Jurkat, Clone E6-1 (cell line): Measurements from ENCODE around the gene RNLS.
A peak's percentile ranks its signal among the peaks of the same experiment; 100 is the strongest.
"Not testable (repeated sequence)": the region's sequence is repeated elsewhere in the genome, so short reads cannot be mapped to it uniquely, and the experiment has no call there.

Source experiments
- DNase-seq: peaks from one replicate; pipeline ENCODE4 v3.0.0-alpha.2; 2011; ENCODE audit warnings: low read depth, low spot score
- H3K4me3 ChIP-seq: 2 replicates; pipeline ENCODE4 v1.5.1; 2011; ENCODE audit warnings: mild to moderate bottlenecking, low read length, control low read depth, moderate library complexity

Gene RNLS

DNA sequence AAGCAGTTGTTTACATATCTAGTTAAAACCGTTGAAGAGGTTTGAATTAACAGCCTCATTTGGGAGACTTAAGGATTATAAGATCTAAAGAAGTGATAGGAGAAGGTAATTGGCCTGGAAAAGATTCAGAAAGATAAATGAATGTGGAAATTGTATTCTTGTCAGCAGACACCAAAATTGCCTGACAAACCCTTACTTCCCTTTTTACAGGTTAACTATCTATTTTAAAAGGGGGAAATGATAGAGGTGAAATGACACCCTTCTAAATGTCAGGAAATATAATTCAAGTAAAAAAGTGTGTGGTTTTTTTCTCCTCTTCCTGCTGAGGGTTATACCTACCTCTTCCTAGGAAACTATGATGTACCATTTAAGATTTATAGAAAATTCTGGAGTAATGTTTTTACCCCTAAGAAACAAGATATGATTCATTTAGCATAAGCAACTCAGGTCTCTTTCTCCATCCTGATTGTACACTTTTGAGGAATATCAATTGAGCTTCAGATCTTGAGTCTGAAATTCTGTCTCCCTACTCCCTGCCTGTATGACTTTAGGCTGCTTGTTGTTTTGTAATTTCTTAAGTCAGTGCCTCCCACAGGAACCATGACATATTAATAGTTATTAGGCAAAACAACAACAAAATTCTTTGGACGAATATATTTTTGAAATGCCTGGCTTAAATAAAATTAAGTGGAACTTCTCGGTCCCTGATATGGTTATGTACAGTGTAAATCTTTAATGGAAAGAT lies 250.4 kb downstream of the RNLS start:
- H3K4me3 ChIP-seq: no peak overlapping the region
- no peak for DNase-seq

DNA sequence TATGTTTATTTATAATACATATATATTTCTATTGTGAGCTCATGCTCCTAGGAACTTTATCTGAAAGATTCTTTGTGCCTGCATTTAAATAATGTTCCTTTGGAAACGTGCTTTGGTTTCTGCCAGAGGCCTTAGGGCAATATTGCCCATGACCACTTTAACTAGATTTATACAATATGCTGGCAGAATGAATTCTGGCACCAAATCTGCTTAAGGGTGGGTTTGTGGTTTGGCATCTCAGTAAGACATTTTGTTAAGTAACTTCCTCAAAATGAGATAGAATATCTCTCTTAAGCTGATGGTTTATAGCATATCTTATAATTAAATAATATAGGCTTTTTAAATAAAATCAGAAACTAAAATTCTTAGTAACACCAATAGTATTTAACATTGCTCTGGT lies 252.9 kb downstream of the RNLS start:
- peak; percentile 37 for DNase-seq
- no peak overlapping the region for H3K4me3 ChIP-seq

DNA sequence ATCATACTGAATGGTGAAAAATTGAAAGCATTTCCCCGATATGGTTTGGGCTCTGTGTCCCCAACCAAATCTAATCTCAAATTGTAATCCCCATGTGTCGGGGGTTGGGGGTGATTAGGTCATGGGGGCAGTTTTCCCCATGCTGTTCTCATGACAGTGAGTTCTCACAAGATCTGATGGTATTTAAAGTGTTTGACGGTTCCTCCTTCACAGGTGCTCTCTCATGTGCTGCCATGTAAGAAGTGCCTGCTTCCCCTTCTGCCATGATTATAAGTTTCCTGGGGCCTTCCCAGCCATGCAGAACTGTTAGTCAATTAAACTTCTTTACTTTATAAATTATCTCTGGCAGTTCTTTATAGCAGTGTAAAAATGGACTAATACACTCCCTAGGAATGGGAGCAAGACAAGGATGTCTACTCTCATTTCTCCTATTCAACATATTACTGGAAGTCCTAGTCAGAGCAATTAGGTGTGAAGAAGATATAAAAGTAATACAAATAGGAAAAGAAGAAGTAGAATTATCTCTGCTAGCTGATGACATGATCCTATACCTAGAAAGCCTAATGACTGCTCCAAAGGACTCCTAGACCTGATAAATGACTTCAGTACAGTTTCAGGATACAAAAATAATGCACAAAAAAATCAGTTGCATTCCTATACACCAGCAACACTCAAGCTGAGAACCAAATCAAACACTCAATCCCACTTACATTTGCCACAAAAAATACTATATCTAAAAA lies 260.6 kb downstream of the RNLS start:
- no peak overlapping the region for H3K4me3 ChIP-seq

DNA sequence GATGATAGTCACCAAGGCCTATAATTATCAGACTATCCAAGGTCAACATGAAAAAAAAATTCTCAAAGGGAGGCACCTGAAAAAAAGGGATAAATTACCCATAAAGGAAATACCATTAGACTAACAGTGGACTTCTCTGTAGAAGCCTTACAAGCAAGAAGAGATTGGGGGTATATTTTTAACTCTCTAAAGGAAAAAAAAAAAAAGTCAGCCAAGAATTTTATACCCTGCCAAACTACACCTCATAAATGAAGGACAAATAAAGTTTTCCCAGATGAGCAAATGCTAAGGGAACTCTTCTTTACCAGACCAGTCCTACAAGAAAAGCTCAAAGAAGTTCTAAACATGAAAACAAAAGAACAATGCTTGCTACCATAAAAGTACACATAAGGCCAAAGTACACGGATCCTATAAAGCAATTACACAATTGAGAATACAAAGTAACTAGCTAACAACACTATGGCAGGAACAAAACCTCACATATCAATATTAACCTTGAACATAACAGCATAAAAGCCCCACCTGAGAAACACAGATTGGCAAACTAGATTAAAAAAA lies 263.1 kb downstream of the RNLS start:
- no peak overlapping the region for H3K4me3 ChIP-seq
- DNase-seq: no peak

More for the DNA sequence above, 260.6 kb downstream of the RNLS start:
- DNase-seq: no peak

DNA sequence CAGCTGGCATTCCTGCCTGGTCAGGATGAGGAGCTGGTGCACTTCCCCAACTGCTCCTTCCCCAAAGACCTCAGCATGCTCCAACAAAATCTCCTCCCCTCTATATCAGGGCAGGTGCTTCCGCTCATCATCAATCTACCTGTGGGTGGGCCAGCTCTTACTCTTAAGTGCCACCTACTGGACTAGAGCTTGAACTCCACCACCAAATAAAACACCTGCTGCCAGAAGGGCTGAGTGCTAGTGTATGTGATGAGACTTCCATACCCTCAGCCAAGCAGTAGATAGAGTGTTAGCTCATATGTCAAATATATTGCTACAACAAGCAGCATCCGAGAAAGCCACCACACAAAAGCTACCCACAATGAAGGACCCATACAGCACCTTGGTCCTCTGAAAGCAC lies 264.3 kb downstream of the RNLS start:
- H3K4me3 ChIP-seq: no peak overlapping the region
- no peak for DNase-seq

DNA sequence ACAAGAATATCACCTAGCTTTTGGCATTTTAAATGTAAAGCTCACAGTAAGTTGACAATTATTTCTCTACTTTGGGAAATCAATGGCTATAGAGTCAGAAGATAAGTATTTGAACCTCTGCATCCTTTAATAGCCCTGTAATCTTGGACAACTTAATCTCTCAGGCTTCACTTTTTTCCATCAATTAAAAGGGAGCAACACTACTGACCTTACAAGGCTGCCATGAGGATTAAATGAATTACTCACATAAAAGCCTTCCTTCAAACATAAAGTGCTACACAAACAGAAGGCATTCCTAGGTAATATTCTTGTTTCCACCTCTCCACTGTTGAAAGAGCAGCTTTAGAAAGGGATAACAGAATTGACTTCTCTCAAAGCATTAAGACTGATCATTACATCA lies 266.0 kb downstream of the RNLS start:
- no peak for DNase-seq
- no peak overlapping the region for H3K4me3 ChIP-seq

DNA sequence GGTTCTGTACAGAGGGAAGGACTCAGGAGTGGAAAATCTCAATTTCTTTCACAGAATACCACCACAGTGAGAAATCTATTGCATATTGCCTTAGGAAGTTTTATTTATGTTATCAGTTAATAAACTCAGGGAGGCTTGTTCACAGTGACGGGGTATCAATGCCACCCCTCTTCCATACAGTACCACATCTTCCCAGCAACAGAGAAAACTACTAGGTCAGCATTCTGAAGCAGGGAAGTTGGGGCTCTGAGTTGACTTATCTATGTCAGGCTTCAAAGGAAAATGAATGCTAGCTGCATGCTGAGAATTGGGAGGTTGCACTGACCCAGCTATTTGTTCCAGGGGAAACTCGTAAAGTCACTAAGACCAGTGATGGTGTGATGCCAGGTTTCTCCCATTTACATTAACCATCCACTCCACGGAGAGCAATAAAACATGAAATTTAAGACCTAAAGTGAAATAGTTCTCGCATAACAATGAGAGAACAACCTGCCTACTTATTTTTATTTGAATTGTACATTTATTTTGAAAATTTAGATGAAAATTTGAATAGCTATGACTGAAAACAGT lies 266.7 kb downstream of the RNLS start:
- no peak for DNase-seq
- H3K4me3 ChIP-seq: no peak overlapping the region

DNA sequence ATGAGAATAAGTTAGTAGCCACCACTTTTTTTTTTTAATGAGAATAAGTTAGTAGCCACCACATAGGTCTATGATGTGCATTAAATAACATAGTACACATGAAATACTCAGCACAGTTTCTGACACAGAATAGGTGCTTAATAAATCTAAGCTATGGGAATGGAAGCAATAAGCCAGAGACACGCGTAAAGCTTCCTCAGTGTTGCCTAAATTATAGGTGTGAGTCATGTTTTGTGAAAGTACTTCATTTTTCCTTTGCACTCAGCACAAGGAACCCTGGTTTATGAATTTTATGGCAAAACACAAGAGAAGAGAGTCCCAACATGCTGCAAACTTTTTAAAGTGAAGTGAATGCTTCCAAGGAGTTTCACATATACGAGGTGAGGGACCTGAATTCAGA lies 267.4 kb downstream of the RNLS start:
- no peak overlapping the region for H3K4me3 ChIP-seq
- DNase-seq: no peak

DNA sequence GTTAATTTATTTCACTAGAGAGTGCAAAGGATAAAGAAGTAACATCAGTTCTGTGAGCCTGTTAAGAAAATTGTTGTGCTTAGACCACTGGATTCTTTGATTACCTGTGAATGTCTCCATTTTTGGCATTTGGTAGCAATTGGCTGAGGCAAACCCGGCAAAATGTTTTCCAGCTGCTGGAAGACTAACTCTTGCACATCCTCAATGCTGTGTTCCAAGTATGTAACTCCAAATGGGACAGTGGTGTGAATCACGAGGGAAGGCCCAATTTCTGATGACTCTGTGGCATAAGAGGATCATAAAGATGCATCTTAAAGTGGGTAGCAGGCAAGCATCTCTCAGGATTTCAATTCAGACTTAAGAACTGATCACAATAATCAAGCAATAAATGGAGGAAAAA lies 268.8 kb downstream of the RNLS start:
- no peak for DNase-seq
- H3K4me3 ChIP-seq: no peak overlapping the region

DNA sequence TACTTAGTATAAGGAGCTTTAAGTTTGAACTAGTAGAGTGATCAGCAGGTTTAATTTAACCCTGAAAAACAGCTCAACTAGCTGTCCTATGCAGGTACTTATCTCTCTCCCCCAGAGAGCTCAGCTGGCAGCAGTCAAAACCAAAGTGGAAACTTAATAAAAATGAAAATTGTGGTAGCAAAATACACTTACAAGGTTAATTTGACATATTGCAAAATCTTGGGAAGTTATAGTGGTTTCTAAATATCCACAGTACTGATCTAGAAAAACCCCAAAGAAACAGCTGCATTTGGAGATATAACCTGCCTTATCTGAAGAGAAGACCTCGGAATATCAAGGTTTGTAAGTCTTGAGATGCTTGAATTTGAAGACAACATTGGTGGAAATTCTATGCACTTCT lies 269.2 kb downstream of the RNLS start:
- no peak overlapping the region for H3K4me3 ChIP-seq
- DNase-seq: peak; percentile 79

DNA sequence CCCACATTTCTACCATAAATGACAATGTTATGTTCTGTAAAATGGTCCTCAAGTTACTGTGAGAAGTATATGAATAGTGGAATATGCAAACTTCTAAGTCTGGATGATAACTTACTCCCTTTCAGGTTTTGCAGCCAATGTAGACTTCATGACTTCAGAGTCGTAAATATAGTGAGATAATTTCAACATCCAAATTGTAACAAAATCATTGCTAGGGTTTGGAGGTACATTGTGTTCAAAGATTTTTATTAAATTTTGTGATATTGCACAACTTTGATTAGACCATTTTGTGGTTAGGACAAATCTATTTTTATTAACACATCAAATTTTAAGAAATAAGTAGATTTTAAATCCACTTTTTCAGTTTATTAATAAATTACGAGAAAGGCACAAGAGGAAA lies 270.3 kb downstream of the RNLS start:
- no peak overlapping the region for H3K4me3 ChIP-seq
- no peak for DNase-seq

DNA sequence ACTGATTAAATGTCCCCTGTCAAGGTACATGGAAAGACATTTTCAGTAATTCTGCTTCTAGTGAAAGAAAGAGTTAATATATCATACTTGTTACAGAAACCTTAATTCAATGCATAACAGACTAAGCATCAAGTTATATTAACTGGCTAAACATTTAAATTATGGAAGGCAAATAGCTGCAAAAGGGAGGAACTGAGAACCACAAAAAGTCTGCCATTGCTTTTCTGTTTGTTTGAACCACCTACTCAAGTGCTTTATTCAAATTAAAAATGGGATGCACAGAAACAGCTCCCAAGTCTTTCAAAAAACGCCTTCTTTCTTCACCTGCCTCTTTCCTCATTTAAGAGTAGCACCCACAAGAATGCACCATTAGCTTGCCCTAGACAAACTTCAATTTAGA lies 271.9 kb downstream of the RNLS start:
- DNase-seq: no peak
- H3K4me3 ChIP-seq: no peak overlapping the region

DNA sequence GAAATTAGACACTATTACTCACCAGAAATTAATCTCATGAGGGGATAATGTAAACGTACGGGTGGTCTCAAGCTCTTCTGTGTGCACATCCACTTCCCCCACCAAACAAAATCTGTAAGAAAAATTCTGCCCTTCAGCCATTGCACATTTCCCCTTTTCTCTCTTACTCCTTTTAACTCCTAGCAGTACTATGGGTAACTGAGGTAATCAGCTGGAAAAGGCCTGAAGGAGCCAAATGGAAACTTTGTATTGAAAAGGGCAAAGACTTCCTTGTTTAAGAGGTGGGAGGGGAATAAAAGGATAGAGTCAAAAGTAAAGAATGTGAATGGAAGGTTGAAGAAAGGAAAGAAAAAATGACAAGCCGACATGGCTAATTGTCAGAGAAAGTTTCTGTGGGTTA lies 273.8 kb downstream of the RNLS start:
- DNase-seq: no peak
- H3K4me3 ChIP-seq: no peak overlapping the region

DNA sequence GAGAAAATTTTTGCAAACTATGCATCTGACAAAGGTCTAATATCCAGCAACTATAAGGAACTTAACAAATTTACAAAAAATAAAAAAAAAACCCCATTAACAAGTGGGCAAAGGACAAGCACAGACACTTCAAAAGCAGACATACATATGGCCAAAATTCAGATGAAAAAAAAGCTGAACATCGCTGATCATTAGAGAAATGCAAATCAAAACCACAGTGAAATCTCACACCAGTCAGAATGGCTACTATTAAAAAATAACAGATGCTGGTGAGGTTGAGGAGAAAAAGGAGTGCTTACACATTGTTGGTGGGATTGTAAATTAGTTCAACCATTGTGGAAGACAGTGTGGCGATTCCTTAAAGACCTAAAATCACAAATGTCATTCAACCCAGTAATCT lies 274.8 kb downstream of the RNLS start:
- H3K4me3 ChIP-seq, DNase-seq: not testable (repeated sequence)

DNA sequence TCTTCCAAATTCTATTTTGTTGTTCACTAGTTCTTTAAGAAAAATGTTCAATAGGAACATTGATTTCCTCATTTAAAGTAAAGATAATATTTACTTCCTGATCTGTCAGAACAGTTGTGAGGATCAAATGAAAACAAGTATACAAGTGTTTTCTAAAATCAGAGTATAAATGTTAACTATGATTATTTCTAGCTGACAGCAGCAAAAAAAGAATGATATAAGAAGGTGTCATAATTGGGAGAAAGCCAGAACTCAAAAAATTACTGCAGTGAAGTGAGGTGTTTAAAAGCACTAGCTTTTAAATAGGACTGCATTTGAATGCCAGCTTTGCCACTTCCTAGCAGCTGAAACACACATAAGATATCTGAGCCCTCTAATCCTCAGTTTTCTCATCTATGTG lies 283.3 kb downstream of the RNLS start:
- no peak overlapping the region for H3K4me3 ChIP-seq
- DNase-seq: no peak

DNA sequence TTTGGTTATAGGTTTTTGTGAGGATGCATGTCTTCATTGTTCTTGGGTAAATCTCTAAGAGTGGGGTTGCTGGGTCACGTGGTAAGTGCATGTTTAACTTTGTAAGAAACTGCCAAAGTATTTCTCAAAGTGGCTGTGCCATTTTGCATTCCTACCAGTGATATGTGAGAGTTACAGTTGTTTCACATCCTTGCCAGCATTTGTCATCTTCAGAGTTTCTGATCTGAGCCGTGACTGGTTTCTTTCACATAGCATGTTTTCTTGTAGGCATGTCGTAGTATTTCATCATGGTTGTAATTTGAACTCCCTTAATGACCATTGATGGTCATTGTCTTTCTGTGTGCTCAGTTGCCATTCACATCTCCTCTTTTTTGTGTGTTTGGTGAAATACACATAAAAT lies 286.0 kb downstream of the RNLS start:
- no peak for DNase-seq
- no peak overlapping the region for H3K4me3 ChIP-seq

DNA sequence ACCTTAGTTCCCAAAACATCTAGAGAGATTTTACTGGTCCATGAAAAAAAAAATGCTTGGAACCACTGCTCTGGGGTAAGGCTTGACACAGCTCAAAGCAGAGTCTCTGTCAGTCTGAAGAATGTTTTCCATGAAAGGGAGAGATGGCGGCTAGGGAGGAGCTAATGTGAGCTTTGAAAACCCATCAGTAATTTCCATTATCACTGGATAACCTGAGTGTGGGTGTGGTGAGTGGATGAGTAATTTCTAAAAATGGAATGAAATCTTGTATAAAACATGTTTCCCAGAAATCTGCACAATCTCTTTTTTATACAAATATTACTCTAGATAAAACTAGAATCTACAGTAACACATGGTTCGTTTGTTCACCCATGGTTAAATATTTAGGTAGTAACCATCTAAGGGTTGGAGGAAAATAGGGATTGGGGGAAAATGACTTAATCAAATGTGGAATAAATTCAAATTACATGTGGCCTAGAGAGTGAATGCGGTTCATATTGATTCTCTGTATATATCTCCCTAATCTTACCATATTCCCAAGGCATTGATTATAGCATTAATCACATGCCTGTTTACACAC lies 289.4 kb downstream of the RNLS start:
- no peak for DNase-seq
- no peak overlapping the region for H3K4me3 ChIP-seq

DNA sequence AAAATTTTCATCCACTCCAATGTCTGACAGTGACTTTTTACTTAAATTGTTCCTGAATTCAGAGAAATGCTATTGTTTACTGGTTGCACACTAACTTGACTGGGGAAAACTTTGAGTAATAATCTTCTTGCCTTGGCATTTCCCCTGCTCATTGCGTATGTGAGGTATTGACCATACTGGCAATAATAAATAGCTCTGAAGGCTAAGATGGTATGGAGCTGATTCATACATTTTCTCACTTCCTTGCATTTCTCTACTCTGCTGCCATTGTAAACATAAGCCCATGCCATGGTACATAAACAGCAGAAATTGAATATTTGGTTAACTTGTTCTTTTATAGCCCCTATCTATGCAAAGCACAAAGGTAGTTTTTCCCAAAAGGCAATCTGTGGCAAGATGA lies 290.0 kb downstream of the RNLS start:
- no peak for DNase-seq
- H3K4me3 ChIP-seq: no peak overlapping the region

DNA sequence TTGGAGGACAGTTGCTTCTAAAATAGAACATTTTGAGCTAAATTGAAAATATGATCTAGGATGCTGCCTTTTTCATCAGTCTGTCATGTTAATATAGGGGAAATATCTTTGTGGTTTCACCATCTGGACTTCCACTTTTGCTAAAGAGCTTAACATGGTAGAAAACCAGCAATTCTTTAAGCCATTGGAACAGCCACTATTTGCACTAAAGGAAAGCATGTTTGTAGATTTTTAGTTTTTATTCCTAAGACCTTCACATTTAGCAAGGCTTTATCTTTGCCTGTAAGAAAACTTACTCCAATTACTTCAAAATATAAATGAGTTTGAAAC lies 291.0 kb downstream of the RNLS start:
- no peak overlapping the region for H3K4me3 ChIP-seq
- no peak for DNase-seq
